Measurements from ENCODE around the gene FBXO28. TPM values are rescaled to one million over a fixed set of nuclear protein-coding genes. Genes with fewer than 3 reads are reported as not detected.

FBXO28 gene
- total and polyA plus RNA-seq, 10 of the 15 experiments (the other 5 are each of a cell fraction or from before 2014, with no cell fraction given): 4.3 to 23.2 (median 18.4) TPM

- intact Hi-C loops (cut with micrococcal nuclease; ENCODE audit: unreplicated experiment): no loop called here
- TF ChIP-seq YBX1 (IDR thresholded peaks at IDR 0.05) (no peak), ELK1 (IDR thresholded peaks at IDR 0.05; ENCODE audit: low read depth, low read length) (no peak), SREBF2 (IDR thresholded peaks at IDR 0.05; ENCODE audit: low read length) (no peak), NR2C2 (IDR thresholded peaks at IDR 0.05; ENCODE audit: borderline replicate concordance, control insufficient read depth, insufficient read length, low read depth) (no peak), BACH1 (IDR thresholded peaks at IDR 0.05; ENCODE audit: borderline replicate concordance) (no peak), RUNX3 (IDR thresholded peaks at IDR 0.05; ENCODE audit: low read length) (no peak), SMAD5 (IDR thresholded peaks at IDR 0.05; ENCODE audit: low read depth) (no peak), POLR2AphosphoS5 (IDR thresholded peaks at IDR 0.05; ENCODE audit: low read length) (no peak), MEF2B (IDR thresholded peaks at IDR 0.05; ENCODE audit: partially characterized antibody, poor library complexity, severe bottlenecking) (no peak), NFIC (IDR thresholded peaks at IDR 0.05; ENCODE audit: low read depth, low read length) (no peak), FOXK2 (IDR thresholded peaks at IDR 0.05) (no peak), MTA2 (IDR thresholded peaks at IDR 0.05; ENCODE audit: low read depth) (no peak), HDAC6 (IDR thresholded peaks at IDR 0.05; ENCODE audit: unreplicated experiment) (no peak), ZNF274 (IDR thresholded peaks at IDR 0.05; ENCODE audit: insufficient read depth, insufficient read length) (no peak)
- TF ChIP-seq, protein P1, sequence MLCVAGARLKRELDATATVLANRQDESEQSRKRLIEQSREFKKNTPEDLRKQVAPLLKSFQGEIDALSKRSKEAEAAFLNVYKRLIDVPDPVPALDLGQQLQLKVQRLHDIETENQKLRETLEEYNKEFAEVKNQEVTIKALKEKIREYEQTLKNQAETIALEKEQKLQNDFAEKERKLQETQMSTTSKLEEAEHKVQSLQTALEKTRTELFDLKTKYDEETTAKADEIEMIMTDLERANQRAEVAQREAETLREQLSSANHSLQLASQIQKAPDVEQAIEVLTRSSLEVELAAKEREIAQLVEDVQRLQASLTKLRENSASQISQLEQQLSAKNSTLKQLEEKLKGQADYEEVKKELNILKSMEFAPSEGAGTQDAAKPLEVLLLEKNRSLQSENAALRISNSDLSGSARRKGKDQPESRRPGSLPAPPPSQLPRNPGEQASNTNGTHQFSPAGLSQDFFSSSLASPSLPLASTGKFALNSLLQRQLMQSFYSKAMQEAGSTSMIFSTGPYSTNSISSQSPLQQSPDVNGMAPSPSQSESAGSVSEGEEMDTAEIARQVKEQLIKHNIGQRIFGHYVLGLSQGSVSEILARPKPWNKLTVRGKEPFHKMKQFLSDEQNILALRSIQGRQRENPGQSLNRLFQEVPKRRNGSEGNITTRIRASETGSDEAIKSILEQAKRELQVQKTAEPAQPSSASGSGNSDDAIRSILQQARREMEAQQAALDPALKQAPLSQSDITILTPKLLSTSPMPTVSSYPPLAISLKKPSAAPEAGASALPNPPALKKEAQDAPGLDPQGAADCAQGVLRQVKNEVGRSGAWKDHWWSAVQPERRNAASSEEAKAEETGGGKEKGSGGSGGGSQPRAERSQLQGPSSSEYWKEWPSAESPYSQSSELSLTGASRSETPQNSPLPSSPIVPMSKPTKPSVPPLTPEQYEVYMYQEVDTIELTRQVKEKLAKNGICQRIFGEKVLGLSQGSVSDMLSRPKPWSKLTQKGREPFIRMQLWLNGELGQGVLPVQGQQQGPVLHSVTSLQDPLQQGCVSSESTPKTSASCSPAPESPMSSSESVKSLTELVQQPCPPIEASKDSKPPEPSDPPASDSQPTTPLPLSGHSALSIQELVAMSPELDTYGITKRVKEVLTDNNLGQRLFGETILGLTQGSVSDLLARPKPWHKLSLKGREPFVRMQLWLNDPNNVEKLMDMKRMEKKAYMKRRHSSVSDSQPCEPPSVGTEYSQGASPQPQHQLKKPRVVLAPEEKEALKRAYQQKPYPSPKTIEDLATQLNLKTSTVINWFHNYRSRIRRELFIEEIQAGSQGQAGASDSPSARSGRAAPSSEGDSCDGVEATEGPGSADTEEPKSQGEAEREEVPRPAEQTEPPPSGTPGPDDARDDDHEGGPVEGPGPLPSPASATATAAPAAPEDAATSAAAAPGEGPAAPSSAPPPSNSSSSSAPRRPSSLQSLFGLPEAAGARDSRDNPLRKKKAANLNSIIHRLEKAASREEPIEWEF (IDR thresholded peaks at IDR 0.05; ENCODE audit: insufficient replicate concordance, low read depth, low read length): no peak
- TF ChIP-seq, protein P2, sequence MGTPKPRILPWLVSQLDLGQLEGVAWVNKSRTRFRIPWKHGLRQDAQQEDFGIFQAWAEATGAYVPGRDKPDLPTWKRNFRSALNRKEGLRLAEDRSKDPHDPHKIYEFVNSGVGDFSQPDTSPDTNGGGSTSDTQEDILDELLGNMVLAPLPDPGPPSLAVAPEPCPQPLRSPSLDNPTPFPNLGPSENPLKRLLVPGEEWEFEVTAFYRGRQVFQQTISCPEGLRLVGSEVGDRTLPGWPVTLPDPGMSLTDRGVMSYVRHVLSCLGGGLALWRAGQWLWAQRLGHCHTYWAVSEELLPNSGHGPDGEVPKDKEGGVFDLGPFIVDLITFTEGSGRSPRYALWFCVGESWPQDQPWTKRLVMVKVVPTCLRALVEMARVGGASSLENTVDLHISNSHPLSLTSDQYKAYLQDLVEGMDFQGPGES (IDR thresholded peaks at IDR 0.05): no peak
- RAD21 ChIA-PET (ENCODE audit: unreplicated experiment): interaction anchor here (0.8 kb wide), 1 partner anchor 348 kb away, joined by 3 read pairs; no protein-coding TSS in a partner anchor
These were observed 4.9 kb upstream of the FBXO28 start for GRCh38 chr1:224108991-224109390.

More at GRCh38 chr1:224108991-224109390, 4.9 kb upstream of the FBXO28 start:
- ChIA-PET SMC1A (ENCODE audit: uncharacterized antibody, unreplicated experiment) (interaction anchor here (0.6 to 1.3 kb wide), 4 partner anchors 33 to 225 kb away, joined by 3 to 5 read pairs (median 4); no protein-coding TSS in a partner anchor), POLR2A (interaction anchor here (0.6 kb wide), 1 partner anchor 57 kb away, joined by 5 read pairs; no protein-coding TSS in a partner anchor), CTCF (interaction anchor here (1.0 to 2.6 kb wide), 2 partner anchors 58 to 225 kb away, joined by 4 to 18 read pairs; no protein-coding TSS in a partner anchor)
- DNase-seq (ENCODE audit: low read depth, low spot score): no peak
- ATAC-seq: no peak
- Histone ChIP-seq H3K9ac (ENCODE audit: control insufficient read depth, insufficient read depth, low read length) (no peak overlapping the region), H3K9me3 (replicated peaks; ENCODE audit: control insufficient read depth, insufficient read depth, low read length) (no peaks in the 10 kb centered on the region), H2AFZ (ENCODE audit: control insufficient read depth, low read depth, low read length) (no peak overlapping the region), H3K27me3 (replicated peaks in 1 of 2; ENCODE audit: control insufficient read depth in 2 of 2, insufficient read depth in 2 of 2, low read length in 1 of 2) (no peaks in the 10 kb centered on the region), H3K79me2 (ENCODE audit: control insufficient read depth, insufficient read depth, low read length) (peaks cover 5% of the 10 kb centered on the region), H3K27ac (ENCODE audit: control insufficient read depth, insufficient read depth) (no peak overlapping the region), H3K4me3 (no peak overlapping the region), H3K36me3 (ENCODE audit: control insufficient read depth in 2 of 2, insufficient read depth in 2 of 2, low read length in 1 of 2) (no peaks in the 10 kb centered on the region), H3K4me2 (ENCODE audit: control insufficient read depth, insufficient read depth) (no peak overlapping the region), H4K20me1 (ENCODE audit: control insufficient read depth, insufficient read depth) (no peaks in the 10 kb centered on the region), H3K4me1 (ENCODE audit: control insufficient read depth, insufficient read depth, low read length) (no peaks in the 10 kb centered on the region)
- no peak for FAIRE-seq
- in situ Hi-C loops (cut with MboI): no loop called here
- no TSS peak for BruUV-seq (replicated peaks)
